Coronary artery (tissue), 2 donors: ENCODE measurements around the gene FBXO11.

Experiments
- DNase-seq: peaks from one replicate; pipeline ENCODE4 v3.0.0-alpha.2; 2017; ENCODE audit warnings: low spot score
- H3K27ac ChIP-seq, 2 donors: fragments of 200-600 bp; sonication (generic); one replicate each; pipeline ENCODE4 v1.5.1; 2016 to 2019
- H3K4me3 ChIP-seq: fragments of 200-600 bp; sonication (generic); 2 replicates; pipeline ENCODE4 v1.5.1; 2016; ENCODE audit warnings: mild to moderate bottlenecking, moderate library complexity
- CTCF ChIP-seq: fragments of 200-600 bp; sonication (generic); IDR thresholded peaks from one replicate; pipeline ENCODE4 v1.5.1; 2019; ENCODE audit warnings: antibody characterized with exemption

FBXO11 gene

DNA sequence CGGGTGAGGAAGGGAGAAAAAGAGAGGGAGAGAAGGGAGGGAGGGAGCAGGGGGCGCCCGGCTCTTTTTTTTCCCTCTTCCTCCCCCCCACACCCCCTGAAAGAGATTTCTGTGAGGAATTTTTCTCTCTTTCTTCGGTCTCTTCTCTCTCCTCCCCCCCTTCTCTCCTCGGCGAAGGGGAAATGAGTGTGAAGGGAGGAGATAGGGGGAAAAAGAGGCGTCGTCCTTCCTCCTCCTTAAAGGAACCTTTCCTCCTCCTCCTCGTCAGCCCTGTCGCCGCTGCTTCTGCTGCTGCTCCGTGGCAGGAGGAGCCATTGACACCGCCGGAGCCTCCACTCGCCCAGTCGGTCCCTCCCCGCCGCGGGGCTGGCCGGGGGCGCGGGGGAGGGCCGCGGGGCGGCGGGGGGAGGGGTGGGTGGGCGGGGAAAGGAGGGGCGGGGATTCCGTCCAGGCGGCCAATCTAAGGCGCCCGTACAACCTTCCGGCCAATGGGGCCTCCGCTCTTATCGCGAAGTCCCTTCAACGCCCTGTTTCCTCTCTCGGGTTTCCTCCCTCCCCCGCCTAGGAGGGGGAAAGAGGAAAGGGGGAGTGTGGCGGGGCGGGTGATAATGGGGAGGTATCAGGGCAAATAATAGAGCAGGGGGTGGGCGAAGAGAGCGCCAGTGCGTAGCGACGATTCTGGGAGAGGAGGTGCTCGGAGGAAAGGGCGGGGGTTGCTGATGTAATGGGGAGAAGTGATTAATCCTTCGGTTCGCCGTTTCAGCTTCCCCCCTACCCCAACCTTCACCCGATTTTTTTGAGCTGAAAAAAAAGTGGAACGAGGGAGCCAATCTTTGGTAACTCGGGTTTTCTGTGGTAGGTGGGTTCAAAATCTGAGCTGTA, at the start of gene FBXO11:
FBXO11 (minus strand) TSS at position 342 of the 882 bp plus-strand sequence. CDS start 778 bp downstream, outside the sequence.
- Histone ChIP-seq H3K27ac (peak within 1 kb of the TSS; percentile 97 to 99), H3K4me3 (peak within 1 kb of the TSS; percentile 84)
- TF ChIP-seq CTCF = peak; percentile 37
- peak; percentile 99 for DNase-seq

- TF ChIP-seq CTCF = no peak
- no peak for DNase-seq
- Histone ChIP-seq H3K4me3 (no peak overlapping the region), H3K27ac (no peak overlapping the region)
Measured at GRCh38 chr2:47950340-47951301, 44.3 kb upstream of the FBXO11 start.

- DNase-seq = no peak
- Histone ChIP-seq H3K4me3 (no peak overlapping the region), H3K27ac (no peak overlapping the region)
- TF ChIP-seq CTCF = no peak
Measured at GRCh38 chr2:47946593-47946992, 40.3 kb upstream of the FBXO11 start.

GRCh38 chr2:47945046-47945781, 38.9 kb upstream of the FBXO11 start:
- Histone ChIP-seq H3K4me3 (no peak overlapping the region), H3K27ac (no peak overlapping the region)
- DNase-seq = no peak
- TF ChIP-seq CTCF = no peak

- Histone ChIP-seq H3K4me3 (no peak overlapping the region), H3K27ac (no peak overlapping the region)
- no peak for TF ChIP-seq CTCF
- no peak for DNase-seq
Measured at GRCh38 chr2:47941936-47942335, 35.6 kb upstream of the FBXO11 start.

DNA sequence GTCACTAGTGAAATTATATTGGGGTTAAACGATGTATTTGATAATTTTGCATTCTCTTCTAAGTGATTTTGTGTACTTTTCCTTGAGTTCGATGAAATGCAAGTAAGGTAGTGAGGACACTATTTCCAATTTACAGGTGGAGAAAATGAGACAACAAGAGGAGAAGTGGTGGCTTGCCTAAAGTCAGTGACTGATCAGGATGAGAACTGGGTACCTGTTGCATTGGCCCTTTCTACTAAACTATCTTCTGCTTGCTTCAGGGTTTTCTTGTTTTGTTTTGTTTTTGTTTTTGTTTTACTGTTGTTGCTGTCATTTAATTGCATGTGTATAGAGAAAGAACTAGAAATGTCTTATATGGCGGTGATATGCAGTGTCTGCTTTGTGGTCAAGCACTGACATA, 31.4 kb upstream of the FBXO11 start:
- no peak for DNase-seq
- H3K4me3 ChIP-seq = no peak overlapping the region
- H3K27ac ChIP-seq = no peak overlapping the region
- TF ChIP-seq CTCF = no peak
